ENCODE data around the gene PBLD.
"Not testable (repeated sequence)": the region's sequence is repeated elsewhere in the genome, so short reads cannot be mapped to it uniquely, and the experiment has no call there.

PBLD gene

DNA sequence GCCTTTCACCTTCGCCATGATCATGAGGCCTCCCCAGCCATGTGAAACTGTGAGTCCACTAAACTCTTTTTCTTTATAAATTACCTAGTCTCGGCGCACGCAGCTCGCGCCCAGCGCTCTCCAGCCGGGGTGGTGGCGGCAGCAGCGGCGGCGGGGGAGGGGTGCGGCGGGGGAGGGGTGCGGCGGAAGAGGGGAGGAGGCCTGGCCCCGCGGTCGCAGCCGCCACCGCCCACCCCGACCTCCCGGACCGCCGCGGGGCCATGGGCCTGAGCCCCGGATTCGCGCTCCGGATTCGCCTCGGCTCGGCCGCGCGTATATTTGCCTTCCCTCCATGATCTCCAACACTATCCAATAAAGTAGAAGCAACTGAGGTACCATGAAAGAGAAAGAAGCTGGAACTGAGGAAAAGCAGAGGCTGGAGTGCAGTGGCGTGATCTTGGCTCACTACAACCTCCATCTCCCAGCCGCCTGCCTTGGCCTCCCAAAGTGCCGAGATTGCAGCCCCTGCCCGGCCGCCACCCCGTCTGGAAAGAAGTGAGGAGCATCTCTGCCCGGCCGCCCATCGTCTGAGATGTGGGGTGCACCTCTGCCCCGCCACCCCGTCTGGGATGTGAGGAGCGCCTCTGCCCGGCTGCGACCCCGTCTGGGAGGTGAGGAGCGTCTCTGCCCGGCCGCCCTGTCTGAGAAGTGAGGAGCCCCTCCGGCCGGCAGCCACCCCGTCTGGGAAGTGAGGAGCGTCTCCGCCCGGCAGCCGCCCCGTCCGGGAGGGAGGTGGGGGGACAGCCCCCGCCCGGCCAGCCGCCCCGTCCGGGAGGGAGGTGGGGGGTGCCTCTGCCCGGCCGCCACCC lies 53.6 kb downstream of the PBLD start:
- not testable (repeated sequence) for DNase-seq (ENCODE audit: low spot score)

- DNase-seq (ENCODE audit: low spot score) = not testable (repeated sequence)
These were observed 54.9 kb downstream of the PBLD start for GRCh38 chr10:68277814-68278213.

- DNase-seq (ENCODE audit: low spot score) = no peak
These were observed 56.5 kb downstream of the PBLD start for GRCh38 chr10:68276224-68276623.

DNA sequence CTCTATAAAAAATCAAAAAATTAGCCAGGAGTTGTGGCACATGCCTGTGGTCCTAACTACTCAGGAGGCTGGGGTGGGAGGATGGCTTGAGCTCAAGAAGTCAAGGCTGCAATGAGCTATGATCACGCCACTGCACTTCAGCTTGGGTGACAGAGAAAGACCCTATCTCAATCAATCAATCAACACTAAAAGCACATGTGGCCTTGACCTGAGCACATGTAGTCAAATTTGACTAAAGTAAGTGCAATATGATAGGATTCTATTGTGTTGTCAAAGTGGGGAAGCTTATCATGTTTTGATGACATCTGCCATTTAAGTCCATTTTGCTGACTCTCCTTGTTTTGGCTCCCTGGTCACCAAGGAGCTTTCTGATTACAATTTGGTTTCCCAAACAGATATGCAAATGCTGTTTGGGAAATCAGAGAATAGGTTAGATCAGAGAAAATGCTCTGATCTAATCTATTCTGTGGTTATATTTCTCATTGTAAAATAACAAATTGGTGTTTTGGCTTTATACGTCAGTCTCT lies 57.1 kb downstream of the PBLD start:
- DNase-seq (ENCODE audit: low spot score) = no peak

- no peak for DNase-seq (ENCODE audit: low spot score)
These were observed 59.9 kb downstream of the PBLD start for GRCh38 chr10:68272833-68273232.

- DNase-seq (ENCODE audit: low spot score) = no peak
These were observed 61.4 kb downstream of the PBLD start for GRCh38 chr10:68271196-68271882.

DNA sequence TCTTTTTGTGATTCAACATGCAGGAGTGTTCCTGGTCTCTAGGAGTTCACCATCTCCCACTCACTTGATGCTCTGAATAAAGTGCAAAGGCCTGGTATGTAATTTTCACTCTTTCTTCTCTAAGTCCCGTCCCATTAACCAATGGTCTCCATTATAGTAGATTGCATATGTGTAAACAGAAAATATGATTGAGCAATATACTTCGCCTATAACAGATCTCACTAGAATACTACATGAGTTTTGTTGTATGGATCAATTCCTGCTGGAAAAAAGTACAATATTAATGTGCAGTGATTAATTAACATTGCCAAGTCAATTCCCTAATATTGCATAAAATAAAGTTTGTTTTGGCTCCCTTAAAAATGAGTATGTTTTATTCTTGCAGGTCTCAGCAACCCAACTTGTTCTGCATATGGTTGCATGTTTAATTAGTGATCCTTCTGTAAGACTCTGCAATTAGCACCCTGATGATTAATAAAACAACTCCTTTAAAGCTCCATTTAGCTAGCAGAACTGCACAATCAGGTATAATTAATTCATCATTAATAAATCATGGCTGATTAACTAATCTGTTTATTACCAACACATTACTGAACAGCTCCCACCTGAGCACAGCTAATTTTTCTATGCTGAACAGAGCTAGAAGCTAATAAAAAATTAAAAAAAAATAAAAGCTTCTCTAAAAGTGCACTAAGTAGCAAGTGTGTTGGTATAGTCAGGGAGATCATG lies 63.0 kb downstream of the PBLD start:
- no peak for DNase-seq (ENCODE audit: low spot score)

- DNase-seq (ENCODE audit: low spot score) = no peak
These were observed 71.4 kb downstream of the PBLD start for GRCh38 chr10:68261132-68261856.

DNA sequence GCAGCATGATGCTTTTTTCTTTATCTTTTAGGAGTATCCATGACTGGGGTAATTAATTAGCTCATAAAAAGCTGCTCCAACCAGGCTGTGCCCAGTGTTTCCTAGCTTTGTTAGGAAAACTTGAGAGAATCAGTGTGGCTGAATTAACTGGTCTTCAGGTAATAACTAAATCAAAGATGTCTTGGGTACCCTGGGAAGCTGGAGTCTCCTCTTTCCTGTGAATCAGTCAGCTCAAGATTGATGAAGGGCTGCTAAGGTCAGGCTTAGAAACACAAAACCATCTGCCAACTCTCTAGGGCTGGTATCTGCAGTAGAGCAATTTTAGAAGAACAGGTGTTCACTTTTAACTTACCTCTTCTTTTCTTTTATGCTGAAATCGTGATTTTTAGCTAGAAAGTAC lies 79.4 kb downstream of the PBLD start:
- DNase-seq (ENCODE audit: low spot score) = no peak

DNA sequence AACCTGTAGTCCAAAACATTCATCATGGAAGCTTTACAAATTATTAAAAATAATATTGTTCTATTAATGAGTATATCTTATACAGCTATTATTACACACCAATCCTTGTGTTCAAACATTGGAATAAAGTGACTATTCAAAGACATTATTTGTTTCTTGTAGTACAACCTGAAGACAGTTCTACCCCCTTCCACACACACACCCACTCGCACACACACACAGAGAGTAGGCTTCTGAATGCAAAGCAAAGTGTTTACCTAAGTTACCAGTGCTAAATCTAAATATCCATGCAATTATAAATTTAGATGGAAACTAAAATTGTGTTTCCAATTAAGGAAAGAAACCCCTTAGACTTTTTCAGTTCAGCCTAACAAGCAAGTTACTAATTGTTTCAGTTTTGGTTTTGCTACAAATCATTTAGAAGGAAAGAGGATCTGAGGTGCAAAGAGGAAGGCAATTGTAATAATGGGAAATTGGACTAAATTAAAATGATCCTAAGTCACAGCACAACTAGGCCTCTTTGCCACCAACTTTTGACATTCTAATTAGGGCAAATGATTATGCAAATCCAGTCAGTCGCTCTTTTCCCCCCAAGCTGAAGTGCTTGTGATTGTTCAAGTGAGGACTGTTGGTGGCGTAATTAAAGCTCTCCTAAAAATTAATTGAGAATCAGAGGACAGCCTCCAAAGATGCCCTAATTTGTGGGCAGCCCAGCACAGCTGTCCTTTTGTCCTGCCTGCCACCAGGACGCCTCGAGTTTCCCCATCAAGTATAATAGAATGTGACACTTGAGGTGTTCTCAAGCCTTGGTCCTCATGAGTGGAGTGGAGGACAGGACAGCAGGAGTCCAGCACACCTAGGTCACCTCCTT lies 80.9 kb downstream of the PBLD start:
- DNase-seq (ENCODE audit: low spot score) = no peak

- no peak for DNase-seq (ENCODE audit: low spot score)
These were observed 81.6 kb downstream of the PBLD start for GRCh38 chr10:68251151-68251550.

GRCh38 chr10:68249297-68249696 lies 83.4 kb downstream of the PBLD start:
- DNase-seq (ENCODE audit: low spot score) = no peak

- no peak for DNase-seq (ENCODE audit: low spot score)
These were observed 84.8 kb downstream of the PBLD start for GRCh38 chr10:68247931-68248330.

GRCh38 chr10:68246397-68246796 lies 86.3 kb downstream of the PBLD start:
- not testable (repeated sequence) for DNase-seq (ENCODE audit: low spot score)

- no peak for DNase-seq (ENCODE audit: low spot score)
These were observed 90.7 kb downstream of the PBLD start for GRCh38 chr10:68242051-68242450.

GRCh38 chr10:68239596-68240150 lies 93.1 kb downstream of the PBLD start:
- no peak for DNase-seq (ENCODE audit: low spot score)

- no peak for DNase-seq (ENCODE audit: low spot score)
These were observed 93.7 kb downstream of the PBLD start for GRCh38 chr10:68239069-68239468.

- DNase-seq (ENCODE audit: low spot score) = no peak
These were observed 94.4 kb downstream of the PBLD start for GRCh38 chr10:68238371-68238770.

DNA sequence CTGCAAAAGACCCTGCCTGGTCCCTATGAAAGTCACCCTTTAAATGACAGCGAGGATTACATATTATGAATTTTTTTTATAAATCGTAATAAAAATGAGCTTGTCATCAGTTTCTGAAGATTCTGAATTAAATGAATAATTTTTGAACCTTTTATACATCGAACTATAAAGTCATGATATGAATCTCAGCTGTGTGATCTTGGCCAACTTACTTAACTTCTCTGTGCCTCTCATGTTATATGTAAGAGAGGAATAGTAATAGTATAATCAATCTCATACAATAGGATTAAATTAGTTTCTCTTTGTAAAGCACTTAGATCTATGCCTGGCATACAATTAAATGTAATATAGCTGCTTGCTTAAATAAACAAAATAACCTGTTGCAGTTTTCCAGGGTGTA lies 95.6 kb downstream of the PBLD start:
- DNase-seq (ENCODE audit: low spot score) = no peak

GRCh38 chr10:68235581-68235980 lies 97.1 kb downstream of the PBLD start:
- DNase-seq (ENCODE audit: low spot score) = no peak

- DNase-seq (ENCODE audit: low spot score) = no peak
These were observed 97.6 kb downstream of the PBLD start for GRCh38 chr10:68235111-68235510.
